GM18951 (cell line): Measurements from ENCODE around the gene CHODL.

Experiments used
- POLR2A ChIP-seq: IDR thresholded peaks from 4 replicates; pipeline ENCODE4 v1.6.1; 2011; ENCODE audit warnings: mild to moderate bottlenecking; ENCODE audit not compliant: insufficient read length, insufficient read depth; ENCODE audit errors: extremely low read depth
- in situ Hi-C: fragments of 300-500 bp; cut with MboI; formaldehyde crosslinking; loops from one replicate; pipeline ENCODE4 v1.12.0; 2022; ENCODE audit warnings: low sequenced_read_pairs, mixed read lengths, inconsistent platforms; ENCODE audit not compliant: unreplicated experiment

Gene CHODL, protein sequence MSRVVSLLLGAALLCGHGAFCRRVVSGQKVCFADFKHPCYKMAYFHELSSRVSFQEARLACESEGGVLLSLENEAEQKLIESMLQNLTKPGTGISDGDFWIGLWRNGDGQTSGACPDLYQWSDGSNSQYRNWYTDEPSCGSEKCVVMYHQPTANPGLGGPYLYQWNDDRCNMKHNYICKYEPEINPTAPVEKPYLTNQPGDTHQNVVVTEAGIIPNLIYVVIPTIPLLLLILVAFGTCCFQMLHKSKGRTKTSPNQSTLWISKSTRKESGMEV

DNA sequence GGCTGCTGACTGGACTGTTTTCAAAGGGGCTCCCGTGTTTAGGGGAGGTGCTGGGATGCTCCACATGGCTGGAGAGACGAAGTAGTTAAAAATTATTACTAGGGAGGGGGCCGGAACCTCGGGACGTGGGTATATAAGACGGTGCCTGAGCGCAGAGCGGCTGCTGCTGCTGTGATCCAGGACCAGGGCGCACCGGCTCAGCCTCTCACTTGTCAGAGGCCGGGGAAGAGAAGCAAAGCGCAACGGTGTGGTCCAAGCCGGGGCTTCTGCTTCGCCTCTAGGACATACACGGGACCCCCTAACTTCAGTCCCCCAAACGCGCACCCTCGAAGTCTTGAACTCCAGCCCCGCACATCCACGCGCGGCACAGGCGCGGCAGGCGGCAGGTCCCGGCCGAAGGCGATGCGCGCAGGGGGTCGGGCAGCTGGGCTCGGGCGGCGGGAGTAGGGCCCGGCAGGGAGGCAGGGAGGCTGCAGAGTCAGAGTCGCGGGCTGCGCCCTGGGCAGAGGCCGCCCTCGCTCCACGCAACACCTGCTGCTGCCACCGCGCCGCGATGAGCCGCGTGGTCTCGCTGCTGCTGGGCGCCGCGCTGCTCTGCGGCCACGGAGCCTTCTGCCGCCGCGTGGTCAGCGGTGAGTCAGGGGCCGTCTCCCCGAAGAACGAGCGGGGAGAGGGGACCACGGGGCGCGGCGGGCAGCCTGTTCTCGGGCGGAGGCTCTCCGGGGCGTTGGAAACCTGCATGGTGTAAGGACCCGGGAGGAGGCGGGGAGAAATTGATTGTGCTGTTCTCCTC, at the start of gene CHODL:
Gene CHODL (plus strand): TSS at position 163 of the 793 bp plus-strand sequence. CDS start 391 bp downstream, at position 554.
- in situ Hi-C loops: no loop called here
- TF ChIP-seq POLR2A: no peak

DNA sequence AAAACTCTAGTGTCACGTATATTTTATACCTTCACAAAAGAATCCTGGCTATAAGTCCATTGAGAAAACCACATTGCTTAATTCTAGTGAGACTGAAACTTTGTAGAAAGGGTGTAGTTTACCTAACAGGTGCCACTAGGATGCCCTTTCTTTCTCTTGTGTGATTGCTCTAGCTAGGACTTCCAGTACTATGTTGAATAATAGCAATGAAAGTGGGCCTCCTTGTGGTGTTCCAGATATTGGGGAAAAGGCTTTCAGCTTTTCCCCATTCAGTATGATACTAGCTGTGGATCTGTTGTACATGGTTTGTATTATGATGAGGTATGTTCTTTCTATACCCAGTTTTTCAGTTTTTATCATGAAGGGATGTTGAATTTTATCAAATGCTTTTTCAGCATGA, 39.7 kb upstream of the CHODL start:
- TF ChIP-seq POLR2A: no peak
- in situ Hi-C loops: no loop called here

DNA sequence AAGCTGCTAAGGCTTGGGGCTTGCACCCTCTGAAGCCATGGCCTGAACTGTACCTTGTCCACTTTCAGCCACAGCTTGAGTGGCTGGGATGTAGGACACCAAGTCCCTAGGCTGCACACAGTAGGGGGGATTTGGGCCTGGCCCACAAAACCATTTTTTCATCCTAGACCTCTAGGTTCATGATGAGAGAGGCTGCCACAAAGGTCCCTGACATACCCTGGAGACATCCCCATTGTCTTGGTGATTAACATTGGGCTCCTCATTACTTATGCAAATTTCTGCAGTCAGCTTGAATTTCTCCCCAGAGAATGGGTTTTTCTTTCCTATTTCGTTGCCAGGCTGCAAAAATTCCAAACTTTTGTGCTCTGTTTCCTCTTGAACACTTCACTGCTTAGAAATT, 26.3 kb upstream of the CHODL start:
- in situ Hi-C loops: no loop called here
- TF ChIP-seq POLR2A: no peak

DNA sequence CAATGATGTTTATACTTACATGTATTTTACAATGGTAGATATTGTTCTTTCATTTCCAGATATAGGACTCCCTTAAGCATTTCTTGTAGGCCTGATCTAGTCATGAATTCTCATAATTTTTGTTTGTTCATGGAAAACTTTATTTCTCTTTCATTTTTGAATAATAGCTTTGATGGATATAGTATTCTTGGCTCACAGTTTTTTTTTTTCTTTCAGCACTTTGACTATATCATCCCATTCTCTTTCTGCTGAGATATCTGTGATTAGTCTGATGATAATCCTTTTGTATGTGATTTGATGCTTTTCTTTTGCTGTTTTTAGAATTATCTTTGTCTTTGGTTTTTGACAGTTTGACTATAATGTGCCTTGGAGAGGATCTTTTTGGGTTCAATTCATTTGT, 24.1 kb upstream of the CHODL start:
- in situ Hi-C loops: no loop called here
- TF ChIP-seq POLR2A: no peak

DNA sequence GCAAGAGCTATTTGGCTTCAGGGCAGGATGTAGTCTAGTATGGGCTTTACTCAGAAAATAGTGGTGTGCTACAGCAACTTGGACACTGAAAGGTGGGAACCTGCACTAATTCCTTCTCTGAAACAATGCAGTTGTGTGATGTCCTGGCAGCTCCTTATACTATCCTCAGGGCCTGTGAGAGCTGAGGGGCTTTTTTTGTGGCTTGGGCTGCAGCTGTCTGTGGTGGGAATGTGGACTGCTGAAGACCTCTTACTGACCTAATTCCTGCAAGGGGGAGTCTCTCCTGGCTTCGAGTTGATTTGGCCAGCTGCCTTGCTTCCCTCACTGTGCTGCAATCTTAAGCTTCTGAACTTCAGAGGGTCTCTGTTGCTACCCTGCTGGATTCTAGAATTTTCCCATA, 22.3 kb upstream of the CHODL start:
- TF ChIP-seq POLR2A: no peak
- in situ Hi-C loops: no loop called here

DNA sequence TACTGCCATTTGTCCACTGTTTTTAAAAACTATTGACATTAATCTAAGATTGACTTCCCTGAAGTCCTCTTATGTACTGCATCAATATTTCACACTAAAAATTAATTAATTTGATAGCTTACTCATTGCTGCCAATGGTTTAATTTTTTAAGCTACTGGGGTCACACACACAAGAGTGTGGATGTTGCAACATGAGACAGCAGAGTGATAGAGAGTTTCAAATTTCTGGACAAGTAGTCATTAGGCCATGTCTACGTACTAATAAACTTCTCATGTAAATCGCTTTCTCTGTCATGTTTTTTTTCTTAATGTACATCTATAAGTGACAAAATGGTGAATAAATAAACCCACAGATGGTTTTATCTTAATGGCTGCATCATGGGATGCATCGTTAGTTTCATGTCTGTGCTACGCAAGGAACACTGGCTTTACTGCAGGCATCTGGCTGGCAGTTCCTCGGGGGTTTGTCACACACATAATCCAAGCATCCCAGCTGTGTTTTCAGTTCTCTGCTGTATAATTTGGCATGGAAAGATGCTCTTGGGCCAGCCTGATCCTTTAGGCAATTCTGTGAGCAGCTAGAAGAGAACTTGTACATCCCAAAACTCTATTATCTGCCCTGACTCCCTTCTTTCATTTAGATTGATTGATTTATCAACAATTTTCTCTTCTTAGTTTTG, 16.4 kb upstream of the CHODL start:
- in situ Hi-C loops: no loop called here
- TF ChIP-seq POLR2A: no peak

DNA sequence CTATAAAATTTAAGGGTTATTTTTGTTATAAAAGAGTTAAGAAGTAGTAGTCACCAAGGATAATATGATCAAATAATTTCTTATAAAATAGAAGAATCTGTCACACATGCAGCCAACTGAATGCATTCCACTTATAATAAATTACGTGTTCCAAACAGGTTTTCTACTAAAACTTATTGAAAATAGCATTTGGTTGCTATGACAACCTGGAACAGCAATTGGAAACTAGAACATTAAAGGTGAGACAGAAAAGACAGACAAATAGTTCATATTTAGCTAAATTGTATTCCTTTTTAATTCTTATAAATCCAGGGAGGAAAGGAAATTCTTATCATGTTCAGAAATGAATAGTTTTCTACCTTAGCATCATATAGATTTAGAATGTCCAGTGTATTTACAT, 9.1 kb upstream of the CHODL start:
- no peak for TF ChIP-seq POLR2A

DNA sequence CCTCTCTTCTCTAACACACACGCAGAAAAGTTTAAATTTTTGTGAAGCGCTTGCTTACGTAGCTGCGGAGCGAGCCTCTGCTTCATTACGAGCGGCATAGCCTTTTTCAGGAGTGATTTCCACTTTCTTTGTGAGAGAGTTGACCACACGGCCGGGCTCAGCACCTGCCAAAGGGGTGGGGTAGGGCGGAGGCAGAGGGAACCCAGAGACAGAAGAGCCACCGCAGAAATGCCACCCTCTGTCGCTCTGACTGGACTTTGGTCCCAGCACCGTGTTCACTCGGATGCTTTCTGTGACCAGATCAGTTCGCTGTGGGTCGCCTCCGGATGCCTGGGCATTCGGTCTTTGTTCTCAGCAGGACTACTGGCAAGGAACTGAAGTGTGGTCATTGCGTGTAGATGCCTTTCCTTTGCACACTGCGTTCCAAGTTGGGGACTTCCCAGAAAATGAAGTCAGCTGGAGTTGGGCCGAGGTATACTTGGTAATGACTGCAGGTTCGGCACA, 883 bp downstream of the CHODL start:
- in situ Hi-C loops: no loop called here
- TF ChIP-seq POLR2A: no peak

More for the DNA sequence above, 9.1 kb upstream of the CHODL start:
- in situ Hi-C loops: no loop called here

DNA sequence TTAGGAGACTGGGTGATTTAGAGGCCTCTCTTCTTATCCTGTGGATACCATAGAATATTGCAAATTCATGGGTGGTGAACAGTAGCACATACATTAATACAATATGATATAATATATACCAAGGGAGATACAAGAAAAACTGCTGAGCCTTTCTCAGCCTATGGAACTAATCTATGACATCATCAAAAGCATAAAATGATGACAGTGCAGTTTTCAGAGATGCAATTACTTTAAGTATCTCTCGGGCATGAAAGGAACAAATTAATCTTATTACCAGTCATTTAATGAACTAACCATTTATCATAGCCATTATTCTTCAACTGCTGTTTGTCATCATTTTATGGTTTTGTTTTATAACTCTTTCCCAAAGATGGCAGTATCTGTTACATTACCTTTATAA, 3.5 kb downstream of the CHODL start:
- no peak for TF ChIP-seq POLR2A
- in situ Hi-C loops: no loop called here

DNA sequence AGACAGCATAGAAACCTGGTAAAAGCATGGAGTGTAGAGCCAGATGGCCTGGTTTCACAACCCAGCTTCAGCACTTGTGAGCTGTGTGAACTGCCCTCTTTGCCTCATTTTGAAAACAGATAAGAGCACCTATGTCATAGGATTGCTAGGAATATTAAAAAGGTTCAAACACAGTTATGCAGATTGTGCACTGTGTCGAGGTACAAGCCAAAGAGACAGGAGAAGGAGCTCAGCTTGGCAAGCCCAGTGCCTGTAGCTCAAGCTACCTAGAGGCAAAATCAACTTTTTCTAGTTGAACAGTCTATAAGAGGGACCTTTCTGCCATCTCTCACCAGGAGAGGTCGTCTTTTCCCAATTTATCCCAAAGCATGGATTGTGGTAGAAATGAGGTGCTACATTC, 5.0 kb downstream of the CHODL start:
- in situ Hi-C loops: no loop called here
- no peak for TF ChIP-seq POLR2A

DNA sequence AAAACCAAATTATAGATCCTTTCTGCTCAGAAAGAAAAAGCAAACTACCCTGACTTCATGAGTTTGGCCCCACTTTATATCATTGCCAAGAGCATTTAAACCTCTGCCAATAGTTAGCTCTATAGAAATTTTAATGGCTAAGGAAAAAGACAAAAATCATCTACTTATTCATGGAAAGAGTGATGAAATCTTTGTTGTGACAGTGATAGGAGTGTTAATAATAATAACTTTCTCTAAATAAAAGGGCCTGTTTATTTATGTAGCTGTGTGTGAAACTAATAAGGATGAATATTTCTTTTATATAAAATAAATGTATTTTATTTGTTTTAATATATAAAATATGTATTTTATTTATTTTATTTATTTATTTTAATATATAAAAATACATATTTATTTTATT, 6.4 kb downstream of the CHODL start:
- TF ChIP-seq POLR2A: no peak
- in situ Hi-C loops: no loop called here

DNA sequence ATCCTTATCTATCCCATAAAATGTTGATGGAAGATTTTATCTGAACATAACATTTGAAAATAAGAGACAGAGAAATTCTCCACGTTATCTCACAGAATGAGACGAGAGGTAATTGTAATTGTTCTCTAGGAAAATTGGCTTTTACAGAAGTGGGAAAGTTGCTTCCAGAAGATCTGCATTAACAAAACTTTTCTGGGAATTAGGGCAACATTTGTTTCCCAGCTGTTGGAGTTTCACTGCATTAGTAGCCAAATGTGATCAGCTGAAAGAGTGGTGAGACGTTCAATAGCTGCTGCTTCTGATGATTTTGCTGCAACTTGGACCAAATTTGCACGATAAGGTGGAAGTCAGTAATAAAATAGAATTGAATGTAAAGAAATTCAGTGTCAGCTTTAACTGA, 7.6 kb downstream of the CHODL start:
- in situ Hi-C loops: no loop called here
- TF ChIP-seq POLR2A: no peak

DNA sequence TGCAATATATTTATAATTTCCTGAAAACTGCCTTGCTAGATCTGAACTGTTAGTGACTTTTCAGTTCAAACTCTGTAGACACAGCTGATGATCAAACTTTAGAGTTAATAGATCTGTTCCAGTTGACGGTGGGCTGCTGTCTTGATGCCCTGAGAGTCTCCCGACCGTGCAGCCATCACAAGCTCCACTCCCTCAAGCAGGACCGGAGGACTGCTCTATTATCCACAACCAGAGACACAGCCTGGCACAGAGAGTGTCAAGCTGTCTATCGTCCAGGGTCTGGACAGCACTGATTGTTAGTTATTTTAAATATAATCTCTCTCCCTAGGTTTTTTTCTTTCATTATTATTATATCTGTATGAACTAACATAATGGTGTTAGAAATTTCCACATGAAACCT, 8.0 kb downstream of the CHODL start:
- no peak for TF ChIP-seq POLR2A
- in situ Hi-C loops: no loop called here

DNA sequence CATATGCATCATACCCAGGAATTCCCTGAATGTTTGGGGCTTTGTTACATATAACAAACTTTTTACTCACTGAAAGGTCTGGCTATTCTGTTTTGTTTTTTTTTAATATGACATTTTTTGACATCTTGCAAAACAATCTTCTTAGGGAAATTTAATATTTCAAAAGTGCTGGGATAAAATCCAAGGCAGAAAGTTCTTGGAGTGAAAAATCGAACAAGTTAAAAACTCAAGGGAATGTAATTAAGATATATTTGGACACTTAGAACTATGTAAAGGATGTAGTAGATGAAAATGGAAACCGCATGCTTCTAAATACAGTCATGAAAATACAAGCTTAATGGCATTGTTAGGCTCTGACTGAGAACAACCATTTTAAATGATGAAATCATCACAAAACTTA, 8.6 kb downstream of the CHODL start:
- TF ChIP-seq POLR2A: no peak
- in situ Hi-C loops: no loop called here

DNA sequence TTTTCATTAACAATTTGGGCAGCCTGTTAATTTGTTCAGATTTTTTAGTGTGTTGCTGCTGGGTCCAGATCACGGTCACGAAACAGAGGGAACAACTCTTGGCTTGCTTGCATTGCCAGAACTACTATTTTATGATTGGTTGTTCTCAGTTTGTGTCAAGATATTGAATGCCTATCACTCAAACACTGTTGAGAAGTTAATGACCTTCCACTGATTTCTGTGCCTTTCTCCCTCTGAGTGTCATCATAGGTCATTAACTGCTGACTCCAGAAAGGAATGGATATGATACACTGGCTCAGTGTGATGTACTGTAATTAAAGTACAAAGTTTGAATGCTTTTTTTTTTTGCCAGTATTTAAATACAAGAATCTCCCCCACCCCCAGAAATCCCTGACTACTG, 9.2 kb downstream of the CHODL start:
- no peak for TF ChIP-seq POLR2A
- in situ Hi-C loops: no loop called here
